ENCODE results near the gene TGIF2.

Gene TGIF2

DNA sequence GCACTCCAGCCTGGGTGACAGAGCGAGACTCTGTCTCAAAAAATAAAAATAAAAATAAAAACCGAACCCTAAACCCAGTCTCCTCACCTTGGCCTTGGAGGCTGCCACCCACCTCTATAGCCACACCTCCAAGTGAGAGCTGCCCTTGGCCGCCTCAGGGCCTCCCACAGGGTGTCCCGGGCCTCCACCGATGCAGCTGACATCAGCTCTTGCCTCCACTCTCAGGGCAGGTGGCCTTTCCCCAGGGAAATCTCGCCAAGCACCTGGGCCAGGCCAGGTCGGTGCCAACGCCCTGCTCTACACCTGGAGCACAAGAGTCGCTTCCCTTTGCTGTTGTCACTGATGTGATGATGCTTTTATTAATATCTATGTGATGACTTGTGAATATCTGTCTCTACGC is 41.0 kb upstream of the TGIF2 start:
- Histone ChIP-seq H3K4me1 (ENCODE audit: control insufficient read depth, low read length) (peaks cover 6% of the 10 kb centered on the region; the same call in 1 of the 2 replicates), H3K9me3 (ENCODE audit: control insufficient read depth, insufficient read depth, low read length) (no peaks in the 10 kb centered on the region), H4K20me1 (ENCODE audit: control insufficient read depth, insufficient read depth, low read depth, low read length) (no peaks in the 10 kb centered on the region), H3K4me2 (ENCODE audit: low read length) (no peak overlapping the region), H3K79me2 (ENCODE audit: control insufficient read depth, low read length) (no peaks in the 10 kb centered on the region), H3K27me3 (ENCODE audit: control insufficient read depth, low read length) (no peaks in the 10 kb centered on the region), H3K4me3 (ENCODE audit: low read length) (no peak overlapping the region), H3K9me2 (replicated peaks; ENCODE audit: control insufficient read depth, low read length) (no peaks in the 10 kb centered on the region), H3K36me3 (ENCODE audit: control insufficient read depth, low read length) (peaks cover 1% of the 10 kb centered on the region; the same call in 1 of the 2 replicates), H3F3A (ENCODE audit: control insufficient read depth, insufficient read depth) (no peaks in the 10 kb centered on the region), H3K27ac (ENCODE audit: low read depth, low read length) (no peak overlapping the region)
- TF ChIP-seq EZH2phosphoT487 (IDR thresholded peaks at IDR 0.05; ENCODE audit: borderline replicate concordance, low read length) (no peak), CTCF (IDR thresholded peaks at IDR 0.05; ENCODE audit: low read depth, low read length, poor library complexity, severe bottlenecking) (no peak)

GRCh38 chr20:36532822-36533221 is 40.6 kb upstream of the TGIF2 start:
- peaks cover 6% of the 10 kb centered on the region; the same call in 1 of the 2 replicates for H3K4me1 ChIP-seq (ENCODE audit: control insufficient read depth, low read length)
- H3K9me2 ChIP-seq (replicated peaks; ENCODE audit: control insufficient read depth, low read length): no peaks in the 10 kb centered on the region
- no peaks in the 10 kb centered on the region for H3F3A ChIP-seq (ENCODE audit: control insufficient read depth, insufficient read depth)
- no peaks in the 10 kb centered on the region; the same call in 1 of the 2 replicates for H3K36me3 ChIP-seq (ENCODE audit: control insufficient read depth, low read length)
- no peaks in the 10 kb centered on the region for H3K79me2 ChIP-seq (ENCODE audit: control insufficient read depth, low read length)
- no peak overlapping the region for H3K27ac ChIP-seq (ENCODE audit: low read depth, low read length)
- TF ChIP-seq EZH2phosphoT487 (IDR thresholded peaks at IDR 0.05; ENCODE audit: borderline replicate concordance, low read length) (no peak), CTCF (IDR thresholded peaks at IDR 0.05; ENCODE audit: low read depth, low read length, poor library complexity, severe bottlenecking) (no peak)
- H3K4me2 ChIP-seq (ENCODE audit: low read length): no peak overlapping the region
- H4K20me1 ChIP-seq (ENCODE audit: control insufficient read depth, insufficient read depth, low read depth, low read length): no peaks in the 10 kb centered on the region
- H3K9me3 ChIP-seq (ENCODE audit: control insufficient read depth, insufficient read depth, low read length): no peaks in the 10 kb centered on the region
- no peaks in the 10 kb centered on the region for H3K27me3 ChIP-seq (ENCODE audit: control insufficient read depth, low read length)
- H3K4me3 ChIP-seq (ENCODE audit: low read length): no peak overlapping the region

DNA sequence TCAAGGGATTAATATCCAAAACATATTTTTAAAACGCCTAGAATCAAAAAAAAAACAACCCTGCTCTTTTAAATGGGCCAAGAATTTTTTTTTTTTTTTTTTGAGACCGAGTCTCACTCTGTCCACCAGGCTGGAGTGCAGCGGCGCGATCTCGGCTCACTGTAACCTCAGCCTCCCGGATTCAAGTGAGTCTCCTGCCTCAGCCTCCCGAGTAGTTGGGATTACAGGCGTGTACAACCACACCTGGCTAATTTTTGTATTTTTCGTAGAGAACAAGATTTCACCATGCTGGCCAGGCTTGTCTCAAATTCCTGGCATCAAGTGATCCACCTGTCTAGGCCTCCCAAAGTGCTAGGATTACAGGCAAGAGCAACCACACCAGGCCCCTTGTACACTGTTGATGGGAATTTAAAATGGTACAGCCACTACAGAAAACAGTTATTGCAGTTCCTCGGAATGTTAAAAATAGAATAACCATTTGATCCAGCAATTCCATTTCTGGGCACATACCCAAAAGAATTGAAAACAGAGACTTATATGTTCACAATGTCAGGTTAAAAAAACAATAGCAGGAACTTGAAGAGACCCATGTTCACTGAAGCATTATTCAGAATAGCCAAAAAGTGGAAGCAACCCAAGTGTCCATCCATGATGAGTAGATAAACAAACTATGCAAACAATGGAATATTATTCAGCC is 35.2 kb upstream of the TGIF2 start:
- no peaks in the 10 kb centered on the region for H3K9me3 ChIP-seq (ENCODE audit: control insufficient read depth, insufficient read depth, low read length)
- H3K4me2 ChIP-seq (ENCODE audit: low read length): no peak overlapping the region
- no peak overlapping the region for H3K4me3 ChIP-seq (ENCODE audit: low read length)
- H4K20me1 ChIP-seq (ENCODE audit: control insufficient read depth, insufficient read depth, low read depth, low read length): no peaks in the 10 kb centered on the region
- H3K27ac ChIP-seq (ENCODE audit: low read depth, low read length): no peak overlapping the region
- no peaks in the 10 kb centered on the region for H3K79me2 ChIP-seq (ENCODE audit: control insufficient read depth, low read length)
- H3F3A ChIP-seq (ENCODE audit: control insufficient read depth, insufficient read depth): peaks cover 2% of the 10 kb centered on the region; the same call in 1 of the 2 replicates
- H3K4me1 ChIP-seq (ENCODE audit: control insufficient read depth, low read length): peaks cover 15% of the 10 kb centered on the region
- H3K27me3 ChIP-seq (ENCODE audit: control insufficient read depth, low read length): peaks cover 5% of the 10 kb centered on the region; the same call in 1 of the 2 replicates
- no peaks in the 10 kb centered on the region for H3K9me2 ChIP-seq (replicated peaks; ENCODE audit: control insufficient read depth, low read length)
- H3K36me3 ChIP-seq (ENCODE audit: control insufficient read depth, low read length): no peaks in the 10 kb centered on the region
- TF ChIP-seq CTCF (IDR thresholded peaks at IDR 0.05; ENCODE audit: low read depth, low read length, poor library complexity, severe bottlenecking): no peak
- no peak for TF ChIP-seq EZH2phosphoT487 (IDR thresholded peaks at IDR 0.05; ENCODE audit: borderline replicate concordance, low read length)
